WTC11 (cell line): ENCODE measurements around the gene NTRK3. TPM values are rescaled to one million over a fixed set of nuclear protein-coding genes. Genes with fewer than 3 reads are reported as not detected.

Experiments
- ARID4B ChIP-seq: sonication (generic); formaldehyde crosslinking; IDR thresholded peaks from 2 replicates; pipeline ENCODE4 v1.8.0; 2023; ENCODE audit warnings: missing genetic modification reagents, mild to moderate bottlenecking, borderline replicate concordance
- TP53 ChIP-seq: sonication (generic); formaldehyde crosslinking; IDR thresholded peaks from 2 replicates; pipeline ENCODE4 v1.8.1; 2023; ENCODE audit warnings: mild to moderate bottlenecking, missing genetic modification reagents
- total RNA-seq: library from RNA; stranded (reverse); gene quantifications from 3 replicates; pipeline ENCODE4 v1.2.3, GENCODE V29; 2021

NTRK3 gene
- total RNA-seq, 1 experiment from 2014 or later: 12.3 TPM

- TF ChIP-seq ARID4B (CRISPR knock-in tag) (no peak), TP53 (CRISPR knock-in tag) (no peak)
- TF ChIP-seq, all 79 proteins: peak for 0
Measured at GRCh38 chr15:87816016-87816415, 440.5 kb downstream of the NTRK3 start (continued).

Other genes with a start within 250 kb of the NTRK3 start
- gene MRPL46, start 210.6 kb upstream of the NTRK3 start, total RNA-seq: 23.2 to 26.8 TPM (median 24.3 TPM) in 3 replicates
- 43.5 to 49.1 TPM (median 45.9 TPM) in 3 replicates for gene MRPS11, start 211.0 kb upstream of the NTRK3 start, total RNA-seq